GM19328 (cell line): ENCODE measurements around the gene RXRA.

Experiments used
- ATAC-seq: cut with Tn5 transposase; IDR thresholded peaks from one replicate; pipeline ENCODE4 v1.9.1; 2021; ENCODE audit warnings: mild to moderate bottlenecking, moderate library complexity; ENCODE audit not compliant: unreplicated experiment

Gene RXRA

GRCh38 chr9:134351606-134352176 is 25.4 kb downstream of the RXRA start:
- ATAC-seq = no peak

GRCh38 chr9:134352247-134352933 is 26.1 kb downstream of the RXRA start:
- ATAC-seq = no peak

- no peak for ATAC-seq
Measured at GRCh38 chr9:134353539-134353938, 27.3 kb downstream of the RXRA start.

GRCh38 chr9:134355158-134355557 is 28.9 kb downstream of the RXRA start:
- ATAC-seq = no peak

- no peak for ATAC-seq
Measured at GRCh38 chr9:134355561-134356279, 29.5 kb downstream of the RXRA start.

- no peak for ATAC-seq
Measured at GRCh38 chr9:134356496-134357470, 30.5 kb downstream of the RXRA start.

- ATAC-seq = no peak
Measured at GRCh38 chr9:134357631-134358025, 31.4 kb downstream of the RXRA start.

GRCh38 chr9:134358026-134358661 is 31.9 kb downstream of the RXRA start:
- no peak for ATAC-seq

GRCh38 chr9:134358662-134359319 is 32.5 kb downstream of the RXRA start:
- no peak for ATAC-seq

GRCh38 chr9:134359493-134360179 is 33.4 kb downstream of the RXRA start:
- no peak for ATAC-seq

GRCh38 chr9:134360180-134360759 is 34.0 kb downstream of the RXRA start:
- ATAC-seq = no peak

GRCh38 chr9:134360897-134361296 is 34.6 kb downstream of the RXRA start:
- ATAC-seq = no peak

- ATAC-seq = no peak
Measured at GRCh38 chr9:134361426-134361825, 35.2 kb downstream of the RXRA start.

- ATAC-seq = no peak
Measured at GRCh38 chr9:134361843-134362414, 35.7 kb downstream of the RXRA start.

- no peak for ATAC-seq
Measured at GRCh38 chr9:134363450-134363849, 37.2 kb downstream of the RXRA start.

- no peak for ATAC-seq
Measured at GRCh38 chr9:134364391-134365114, 38.3 kb downstream of the RXRA start.

- no peak for ATAC-seq
Measured at GRCh38 chr9:134365115-134365596, 38.9 kb downstream of the RXRA start.

GRCh38 chr9:134365791-134366222 is 39.6 kb downstream of the RXRA start:
- no peak for ATAC-seq
